B cell (primary cell): ENCODE results near the gene ADAMTSL1. TPM values are rescaled to one million over a fixed set of nuclear protein-coding genes. Genes with fewer than 3 reads are reported as not detected.

ENCODE experiments used
- ATAC-seq: fragments of 200-7000 bp; cut with Tn5 transposase; one replicate; pipeline ENCODE4 v1.10.0; 2021; ENCODE audit warnings: low read depth, mild to moderate bottlenecking, moderate number of reproducible peaks, moderate library complexity
- CTCF ChIA-PET: fragments of 350-600 bp; sonication (Branson Sonifier 250); formaldehyde crosslinking; loops from one replicate; lab custom pipeline; 2021; ENCODE audit warnings: antibody characterized with exemption, inconsistent platforms; lab: Charles Lee
- POLR2A ChIA-PET: fragments of 350-600 bp; sonication (Branson Sonifier 250); formaldehyde crosslinking; loops from one replicate; lab custom pipeline; 2021; ENCODE audit warnings: antibody characterized with exemption; lab: Charles Lee
- DNase-seq: peaks from one replicate; pipeline ENCODE4 v3.0.0; 2013
- H2AFZ ChIP-seq: 2 replicates; pipeline ENCODE4 v1.6.1; 2012; ENCODE audit warnings: mild to moderate bottlenecking, low read depth, low read length; ENCODE audit not compliant: insufficient read depth, poor library complexity, severe bottlenecking
- H3K27ac ChIP-seq, 2 donors: 1 replicate in 1 of 2; 2 replicates in 1 of 2; pipeline ENCODE4 v1.5.1; 2012 to 2013; ENCODE audit warnings: low read length in 2 of 2, mild to moderate bottlenecking in 2 of 2, moderate library complexity in 1 of 2
- H3K27me3 ChIP-seq, 4 experiments: fragments of 200-600 bp in 1 of 4; sonication (generic) in 1 of 4; replicated peaks in 1 of 4; 1 replicate in 2 of 4; 2 replicates in 2 of 4; pipeline versions ENCODE4 v1.6.1 to v1.7.0; 2013 to 2016; ENCODE audit warnings: low read length in 3 of 4, mild to moderate bottlenecking in 2 of 4, mixed read lengths in 1 of 4, moderate library complexity in 1 of 4; ENCODE audit not compliant: insufficient read depth in 4 of 4, control insufficient read depth in 3 of 4; ENCODE audit errors: control extremely low read depth in 1 of 4
- H3K36me3 ChIP-seq, 2 experiments: replicated peaks in 1 of 2; 1 replicate in 1 of 2; 2 replicates in 1 of 2; pipeline versions ENCODE4 v1.6.1 to v1.7.1; 2013; ENCODE audit warnings: low read length in 1 of 2; ENCODE audit not compliant: insufficient read depth in 2 of 2, control insufficient read depth in 1 of 2; ENCODE audit errors: control extremely low read depth in 1 of 2, extremely low read depth in 1 of 2
- H3K4me1 ChIP-seq, 2 donors: fragments of 200-600 bp in 1 of 2; sonication (generic) in 1 of 2; 1 replicate in 1 of 2; 2 replicates in 1 of 2; pipeline versions ENCODE4 v1.5.1 to v1.6.1; 2013 to 2017; ENCODE audit warnings: low read length in 2 of 2; ENCODE audit not compliant: control insufficient read depth in 2 of 2, insufficient read depth in 2 of 2
- H3K4me2 ChIP-seq: replicated peaks from 2 replicates; pipeline ENCODE3; 2012; ENCODE audit warnings: mild to moderate bottlenecking, low read depth, low read length; ENCODE audit not compliant: poor library complexity, severe bottlenecking
- H3K4me3 ChIP-seq, 5 experiments: fragments of 200-600 bp in 1 of 5; sonication (generic) in 1 of 5; 1 replicate in 3 of 5; 2 replicates in 2 of 5; pipeline versions ENCODE4 v1.5.1 to v1.7.0; 2011 to 2016; ENCODE audit warnings: low read length in 4 of 5, mild to moderate bottlenecking in 4 of 5, low read depth in 2 of 5, control low read depth in 1 of 5, moderate library complexity in 1 of 5; ENCODE audit not compliant: insufficient read depth in 1 of 5; ENCODE audit errors: control extremely low read depth in 1 of 5, extremely low read depth in 1 of 5
- H3K79me2 ChIP-seq: fragments of 200-600 bp; sonication (generic); one replicate; pipeline ENCODE4 v1.6.0; 2016; ENCODE audit warnings: low read length; ENCODE audit not compliant: control insufficient read depth, insufficient read depth
- H3K9ac ChIP-seq: fragments of 200-600 bp; sonication (generic); 2 replicates; pipeline ENCODE4 v1.6.1; 2017; ENCODE audit warnings: mild to moderate bottlenecking, low read length, moderate library complexity
- H3K9me3 ChIP-seq, 3 donors: one replicate each; pipeline versions ENCODE4 v1.6.1 to v1.7.1; 2013; ENCODE audit warnings: low read length in 2 of 3; ENCODE audit not compliant: control insufficient read depth in 2 of 3, insufficient read depth in 1 of 3; ENCODE audit errors: control extremely low read depth in 1 of 3
- H4K20me1 ChIP-seq: 2 replicates; pipeline ENCODE4 v1.6.0; 2012; ENCODE audit warnings: mild to moderate bottlenecking, low read length; ENCODE audit not compliant: insufficient read depth, control insufficient read depth, poor library complexity, severe bottlenecking
- H3K27ac Mint-ChIP-seq: one replicate; pipeline ENCODE4 v1.8.0; 2021; ENCODE audit warnings: mixed read lengths
- H3K27me3 Mint-ChIP-seq: one replicate; pipeline ENCODE4 v1.8.0; 2021; ENCODE audit warnings: mixed read lengths
- H3K4me1 Mint-ChIP-seq: one replicate; pipeline ENCODE4 v1.8.0; 2021; ENCODE audit warnings: mixed read lengths
- H3K4me3 Mint-ChIP-seq: one replicate; pipeline ENCODE4 v1.8.0; 2021; ENCODE audit warnings: mixed read lengths
- H3K9me3 Mint-ChIP-seq: one replicate; pipeline ENCODE4 v1.8.0; 2022; ENCODE audit warnings: mixed read lengths; ENCODE audit not compliant: insufficient read depth
- EZH2 ChIP-seq: IDR thresholded peaks from 2 replicates; pipeline ENCODE4 v1.6.1; 2012; ENCODE audit warnings: borderline replicate concordance, low read depth, mild to moderate bottlenecking, moderate library complexity, low read length; ENCODE audit not compliant: insufficient read depth, poor library complexity, severe bottlenecking
- WGBS: methylation state at CpG from one replicate; pipeline ENCODE4 v1.1.5; 2013; ENCODE audit warnings: missing lambda C conversion rate; ENCODE audit not compliant: insufficient coverage; 5-methylcytosine and 5-hydroxymethylcytosine counted together
- intact Hi-C: fragments of 100-400 bp; cut with micrococcal nuclease; formaldehyde crosslinking; loops from one replicate; pipeline ENCODE4 v1.10.0; 2022
- polyA plus RNA-seq: library from polyadenylated mRNA; depleted of rRNA; stranded (reverse); fragments of >200 nt; gene quantifications from 2 replicates; pipeline ENCODE4 v1.2.3, GENCODE V29; 2012
- total RNA-seq, 2 donors: library from RNA; stranded (reverse); fragments of 120-200 nt in 1 of 2; gene quantifications; 1 replicate in 1 of 2; 2 replicates in 1 of 2; pipeline versions ENCODE4 v1.2.3 to v1.2.4, GENCODE V29; 2013 to 2022
- TF ChIP-seq, protein P1 (sequence below): fragments of 200-600 bp; IDR thresholded peaks from one replicate; pipeline ENCODE4 v1.8.0; 2022; ENCODE audit warnings: antibody characterized with exemption, mild to moderate bottlenecking

ADAMTSL1 gene
- total and polyA plus RNA-seq, 2 donors (not counting 1 experiment from before 2014, with no cell fraction given): not detected

DNA sequence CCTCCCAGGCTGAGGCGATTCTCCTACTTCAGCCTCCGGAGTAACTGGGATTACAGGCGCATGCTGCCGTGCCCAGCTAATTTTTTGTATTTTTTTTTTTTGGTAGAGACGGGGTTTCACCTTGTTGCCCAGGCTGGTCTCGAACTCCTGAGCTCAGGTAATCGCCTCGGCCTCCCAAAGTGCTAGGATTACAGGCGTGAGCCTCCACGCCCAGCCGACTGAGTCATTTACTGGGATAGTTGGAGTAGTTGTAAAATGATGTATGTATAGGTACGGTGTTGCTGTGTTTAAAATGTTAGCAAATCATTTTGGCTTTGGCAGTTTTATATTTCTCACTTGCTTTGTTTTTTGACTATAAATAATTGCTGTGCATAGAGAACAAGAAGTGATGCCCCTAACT is 209.4 kb downstream of the ADAMTSL1 start:
- Histone ChIP-seq H3K27ac (no peak overlapping the region), H2AFZ (no peak overlapping the region), H3K4me2 (no peak overlapping the region), H3K9me3 (no peaks in the 10 kb centered on the region), H3K36me3 (no peaks in the 10 kb centered on the region), H3K9ac (no peak overlapping the region), H3K4me1 (no peaks in the 10 kb centered on the region), H4K20me1 (no peaks in the 10 kb centered on the region), H3K79me2 (no peaks in the 10 kb centered on the region), H3K4me3 (no peak overlapping the region), H3K27me3 (no peaks in the 10 kb centered on the region)
- CTCF ChIA-PET: interaction anchor here (1.3 kb wide), 1 partner anchor 9 kb away, joined by 5 read pairs; no protein-coding TSS in a partner anchor
- TF ChIP-seq EZH2: no peak
- TF ChIP-seq, protein P1, sequence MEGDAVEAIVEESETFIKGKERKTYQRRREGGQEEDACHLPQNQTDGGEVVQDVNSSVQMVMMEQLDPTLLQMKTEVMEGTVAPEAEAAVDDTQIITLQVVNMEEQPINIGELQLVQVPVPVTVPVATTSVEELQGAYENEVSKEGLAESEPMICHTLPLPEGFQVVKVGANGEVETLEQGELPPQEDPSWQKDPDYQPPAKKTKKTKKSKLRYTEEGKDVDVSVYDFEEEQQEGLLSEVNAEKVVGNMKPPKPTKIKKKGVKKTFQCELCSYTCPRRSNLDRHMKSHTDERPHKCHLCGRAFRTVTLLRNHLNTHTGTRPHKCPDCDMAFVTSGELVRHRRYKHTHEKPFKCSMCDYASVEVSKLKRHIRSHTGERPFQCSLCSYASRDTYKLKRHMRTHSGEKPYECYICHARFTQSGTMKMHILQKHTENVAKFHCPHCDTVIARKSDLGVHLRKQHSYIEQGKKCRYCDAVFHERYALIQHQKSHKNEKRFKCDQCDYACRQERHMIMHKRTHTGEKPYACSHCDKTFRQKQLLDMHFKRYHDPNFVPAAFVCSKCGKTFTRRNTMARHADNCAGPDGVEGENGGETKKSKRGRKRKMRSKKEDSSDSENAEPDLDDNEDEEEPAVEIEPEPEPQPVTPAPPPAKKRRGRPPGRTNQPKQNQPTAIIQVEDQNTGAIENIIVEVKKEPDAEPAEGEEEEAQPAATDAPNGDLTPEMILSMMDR: no peak
- H3K9me3 Mint-ChIP-seq: no peaks in the 10 kb centered on the region
- H3K4me1 Mint-ChIP-seq: no peaks in the 10 kb centered on the region
- no peak overlapping the region for H3K4me3 Mint-ChIP-seq
- intact Hi-C loops: no loop called here
- 90% methylated on average over 8 of the region's 12 CpGs for WGBS
- no peak overlapping the region for H3K27ac Mint-ChIP-seq
- ATAC-seq (no peak), DNase-seq (no peak)
- POLR2A ChIA-PET: no interaction called here
- no peaks in the 10 kb centered on the region for H3K27me3 Mint-ChIP-seq

DNA sequence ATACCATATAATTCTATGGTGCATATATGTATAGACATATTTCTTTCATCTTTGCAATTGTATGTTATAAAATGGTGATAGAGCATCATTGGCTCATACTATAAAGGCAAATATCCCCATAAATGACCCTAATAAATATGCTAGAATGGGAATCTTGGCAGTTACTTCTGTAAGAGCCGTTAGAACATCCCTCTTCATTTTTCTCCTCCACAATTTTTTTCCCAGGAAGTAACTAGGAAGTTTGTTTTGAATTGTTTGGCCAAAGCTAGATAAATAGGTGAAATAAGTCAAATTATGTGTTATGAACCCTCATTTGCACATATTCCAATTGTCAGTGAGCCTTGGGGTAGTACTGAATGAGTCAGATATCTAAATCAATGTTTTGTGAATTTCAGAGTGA is 209.9 kb downstream of the ADAMTSL1 start:
- H2AFZ ChIP-seq: no peak overlapping the region
- no peak for TF ChIP-seq EZH2
- TF ChIP-seq, protein P1: no peak
- no peaks in the 10 kb centered on the region for H4K20me1 ChIP-seq
- H3K27ac ChIP-seq: no peak overlapping the region
- no peak overlapping the region for H3K9ac ChIP-seq
- DNase-seq: no peak
- ChIA-PET CTCF (interaction anchor here (1.3 kb wide), 1 partner anchor 9 kb away, joined by 5 read pairs; no protein-coding TSS in a partner anchor), POLR2A (no interaction called here)
- Mint-ChIP-seq H3K27me3 (no peaks in the 10 kb centered on the region), H3K4me3 (no peak overlapping the region), H3K4me1 (no peaks in the 10 kb centered on the region), H3K27ac (no peak overlapping the region), H3K9me3 (no peaks in the 10 kb centered on the region)
- H3K4me2 ChIP-seq: no peak overlapping the region
- H3K9me3 ChIP-seq: no peaks in the 10 kb centered on the region
- H3K79me2 ChIP-seq: no peaks in the 10 kb centered on the region
- WGBS: no CpG with 5 or more reads among the region's 1 CpG
- no peaks in the 10 kb centered on the region for H3K27me3 ChIP-seq
- H3K4me3 ChIP-seq: no peak overlapping the region
- ATAC-seq: no peak
- no peaks in the 10 kb centered on the region for H3K4me1 ChIP-seq
- H3K36me3 ChIP-seq: no peaks in the 10 kb centered on the region
- intact Hi-C loops: no loop called here
